GM12878 (cell line): ENCODE results near the gene RASGRF2. TPM values are rescaled to one million over a fixed set of nuclear protein-coding genes. Genes with fewer than 3 reads are reported as not detected.

ENCODE experiments used
- ATAC-seq: fragments of 200-7000 bp; cut with Tn5 transposase; 3 replicates; pipeline ENCODE4 v1.9.1; 2020; ENCODE audit warnings: mild to moderate bottlenecking, moderate library complexity
- BruUV-seq: library from RNA; stranded (reverse); fragments of 400-500 nt; replicated peaks from 2 replicates; lab custom pipeline; 2021; lab: Mats Ljungman, UMichigan
- CTCF ChIA-PET: fragments of 300-600 bp; sonication (Branson Sonifier 250); formaldehyde crosslinking; extraction: SDS; loops from one replicate; lab custom pipeline; 2021; ENCODE audit warnings: inconsistent platforms; lab: Yijun Ruan, JAX
- POLR2A ChIA-PET: fragments of 350-600 bp; formaldehyde crosslinking; extraction: SDS; loops from one replicate; lab custom pipeline; 2021; ENCODE audit warnings: inconsistent platforms; lab: Charles Lee
- RAD21 ChIA-PET: fragments of 300-600 bp; sonication (Branson Sonifier 250); formaldehyde crosslinking; loops from one replicate; lab custom pipeline; 2023; ENCODE audit warnings: antibody characterized with exemption; ENCODE audit not compliant: unreplicated experiment; lab: Charles Lee
- SMC1A ChIA-PET: fragments of 300-600 bp; sonication (Branson Sonifier 250); formaldehyde crosslinking; loops from one replicate; lab custom pipeline; 2023; ENCODE audit not compliant: unreplicated experiment, uncharacterized antibody; lab: Charles Lee
- DNase-seq: peaks from one replicate; pipeline ENCODE4 v3.0.0-alpha.2; 2011; ENCODE audit warnings: low read depth, low spot score
- FAIRE-seq: peaks from 3 replicates; lab custom pipeline; 2011; peaks lifted over from hg19 to GRCh38; lab: Jason Lieb, UNC
- H2AFZ ChIP-seq: 2 replicates; pipeline ENCODE4 v1.6.0; 2011; ENCODE audit warnings: low read depth, low read length, control low read depth; ENCODE audit not compliant: control insufficient read depth
- H3K27ac ChIP-seq: 2 replicates; pipeline ENCODE4 v1.5.1; 2011; ENCODE audit warnings: control low read depth; ENCODE audit not compliant: control insufficient read depth, insufficient read depth
- H3K27me3 ChIP-seq, 2 experiments: replicated peaks in 1 of 2; 2 replicates each; pipeline versions ENCODE4 v1.6.0 to v1.6.1; 2011; ENCODE audit warnings: low read length in 1 of 2; ENCODE audit not compliant: control insufficient read depth in 2 of 2, insufficient read depth in 2 of 2
- H3K36me3 ChIP-seq, 2 experiments: 2 replicates each; pipeline ENCODE4 v1.5.1; 2011; ENCODE audit warnings: low read length in 1 of 2; ENCODE audit not compliant: control insufficient read depth in 2 of 2, insufficient read depth in 2 of 2
- H3K4me1 ChIP-seq: 2 replicates; pipeline ENCODE4 v1.6.1; 2011; ENCODE audit warnings: mild to moderate bottlenecking, low read length, moderate library complexity, mixed read lengths; ENCODE audit not compliant: control insufficient read depth, insufficient read depth
- H3K4me2 ChIP-seq: 2 replicates; pipeline ENCODE4 v1.6.0; 2011; ENCODE audit warnings: control low read depth; ENCODE audit not compliant: control insufficient read depth, insufficient read depth
- H3K4me3 ChIP-seq: fragments of 200-600 bp; sonication (generic); 2 replicates; pipeline ENCODE4 v1.5.1; 2016
- H3K79me2 ChIP-seq: 2 replicates; pipeline ENCODE4 v1.6.0; 2011; ENCODE audit warnings: low read length; ENCODE audit not compliant: control insufficient read depth, insufficient read depth
- H3K9ac ChIP-seq: 2 replicates; pipeline ENCODE4 v1.8.0; 2011; ENCODE audit warnings: low read length, control low read depth, mixed read lengths; ENCODE audit not compliant: control insufficient read depth, insufficient read depth
- H3K9me3 ChIP-seq: replicated peaks from 3 replicates; pipeline ENCODE4 v1.5.1; 2011; ENCODE audit warnings: mild to moderate bottlenecking, low read length; ENCODE audit not compliant: control insufficient read depth, insufficient read depth
- H4K20me1 ChIP-seq: 2 replicates; pipeline ENCODE4 v1.6.0; 2011; ENCODE audit not compliant: control insufficient read depth, insufficient read depth
- BCL11A ChIP-seq: IDR thresholded peaks from 2 replicates; pipeline ENCODE4 v1.6.1; 2011; ENCODE audit warnings: low read depth, low read length
- ETV6 ChIP-seq, 2 experiments: fragments of 450-650 bp in 1 of 2; IDR thresholded peaks in 1 of 2; conservative IDR thresholded peaks in 1 of 2; 2 replicates each; pipeline ENCODE4 v1.6.1; 2014; ENCODE audit warnings: antibody characterized with exemption in 1 of 2, borderline replicate concordance in 1 of 2, low read depth in 1 of 2, mild to moderate bottlenecking in 1 of 2, moderate library complexity in 1 of 2
- EZH2 ChIP-seq: IDR thresholded peaks from 2 replicates; pipeline ENCODE4 v1.6.1; 2012; ENCODE audit warnings: low read depth, mild to moderate bottlenecking, control low read depth, inconsistent platforms, low read length, borderline replicate concordance; ENCODE audit not compliant: control insufficient read depth
- HSF1 ChIP-seq: fragments of 150-350 bp; IDR thresholded peaks from 2 replicates; pipeline ENCODE4 v1.6.1; 2014; ENCODE audit warnings: mild to moderate bottlenecking, low read depth, low read length
- IKZF1 ChIP-seq: fragments of 450-650 bp; conservative IDR thresholded peaks from 2 replicates; pipeline ENCODE4 v1.6.1; 2017; ENCODE audit warnings: antibody characterized with exemption, mild to moderate bottlenecking
- KLF5 ChIP-seq: fragments of 450-650 bp; IDR thresholded peaks from 2 replicates; pipeline ENCODE4 v1.6.1; 2014; ENCODE audit warnings: mild to moderate bottlenecking; ENCODE audit not compliant: partially characterized antibody
- MXI1 ChIP-seq: fragments of 150-350 bp; IDR thresholded peaks from 2 replicates; pipeline ENCODE4 v1.6.1; 2011; ENCODE audit warnings: low read depth, mild to moderate bottlenecking, inconsistent platforms, low read length, improper control_type of control experiment
- PBX3 ChIP-seq: IDR thresholded peaks from 2 replicates; pipeline ENCODE4 v1.6.1; 2011; ENCODE audit warnings: mild to moderate bottlenecking, low read depth, low read length, moderate library complexity; ENCODE audit not compliant: insufficient replicate concordance
- POLR2A ChIP-seq: IDR thresholded peaks from 2 replicates; pipeline ENCODE4 v1.6.1; 2011; ENCODE audit warnings: low read depth, mild to moderate bottlenecking, low read length
- RELB ChIP-seq: fragments of 450-650 bp; IDR thresholded peaks from 2 replicates; pipeline ENCODE4 v1.6.1; 2017; ENCODE audit warnings: low read depth, mild to moderate bottlenecking, moderate library complexity
- STAT3 ChIP-seq: IDR thresholded peaks from 2 replicates; pipeline ENCODE4 v1.6.1; 2011; ENCODE audit warnings: low read depth, low read length, improper control_type of control experiment
- SUPT20H ChIP-seq: IDR thresholded peaks from 2 replicates; pipeline ENCODE4 v1.6.1; 2011; ENCODE audit warnings: low read depth, mild to moderate bottlenecking, low read length, moderate library complexity, borderline replicate concordance; ENCODE audit not compliant: control insufficient read depth
- TCF3 ChIP-seq: IDR thresholded peaks from 2 replicates; pipeline ENCODE4 v1.6.1; 2012; ENCODE audit warnings: low read depth, mild to moderate bottlenecking, low read length, borderline replicate concordance; ENCODE audit not compliant: insufficient read depth
- ZBTB4 ChIP-seq: fragments of 450-650 bp; formaldehyde crosslinking; IDR thresholded peaks from 2 replicates; pipeline ENCODE4 v1.4.0; 2022; ENCODE audit warnings: mild to moderate bottlenecking, moderate library complexity
- ZNF207 ChIP-seq: fragments of 450-650 bp; IDR thresholded peaks from 2 replicates; pipeline ENCODE4 v1.6.1; 2014; ENCODE audit warnings: antibody characterized with exemption, mild to moderate bottlenecking, borderline replicate concordance
- WGBS: methylation state at CpG from one replicate; pipeline ENCODE4 v1.1.6; 2016; ENCODE audit warnings: low lambda C conversion rate; ENCODE audit not compliant: insufficient replicate concordance, insufficient coverage; ENCODE audit errors: missing lambda C conversion rate; 5-methylcytosine and 5-hydroxymethylcytosine counted together
- in situ Hi-C: fragments of 300-500 bp; cut with MboI; formaldehyde crosslinking; loops from 9 replicates; pipeline ENCODE4 v1.14.3; 2018; ENCODE audit warnings: mixed read lengths
- intact Hi-C: fragments of 100-400 bp; cut with micrococcal nuclease; formaldehyde crosslinking; loops from one replicate; pipeline ENCODE4 v1.14.2; 2022; ENCODE audit not compliant: unreplicated experiment
- polyA plus RNA-seq, 11 experiments: library from polyadenylated mRNA; depleted of rRNA in 4 of 11; unstranded in 6 of 11; stranded (reverse) in 5 of 11; fragments of >200 nt; fragmentation: Nextera tagmentation in 4 of 11; fragmentation: Illumina TruSeq in 1 of 11; extraction: Ambion mirVana in 4 of 11; extraction: Trizol in 1 of 11; gene quantifications; 1 replicate in 1 of 11; 2 replicates in 10 of 11; pipeline versions ENCODE4 v1.2.1 to v1.2.3, GENCODE V29; 2011 to 2016; ENCODE audit warnings: inconsistent platforms in 2 of 11, missing spikeins in 2 of 11, low read depth in 1 of 11
- total RNA-seq, 4 experiments: library from RNA; depleted of rRNA in 3 of 4; stranded (reverse); fragments of >200 nt in 3 of 4; fragmentation: Illumina TruSeq in 1 of 4; extraction: Trizol in 1 of 4; gene quantifications; 2 replicates each; pipeline versions ENCODE4 v1.2.1 to v1.2.3, GENCODE V29; 2013 to 2021

Gene RASGRF2
- total and polyA plus RNA-seq, 10 of the 15 experiments (the other 5 are each of a cell fraction or from before 2014, with no cell fraction given), result 0.05 to 0.24 (median 0.07) TPM

- TF ChIP-seq ZNF207, result no peak
- TF ChIP-seq PBX3, result no peak
Observed at GRCh38 chr5:81075041-81075440, 114.9 kb downstream of the RASGRF2 start (continued).

GRCh38 chr5:81077105-81077504 lies 116.9 kb downstream of the RASGRF2 start:
- WGBS, result 6% methylated on average over 2 of the region's 2 CpGs
- no peaks in the 10 kb centered on the region for H3K4me1 ChIP-seq
- H3K27ac ChIP-seq, result no peak overlapping the region
- no peak for DNase-seq
- in situ Hi-C loops (no loop called here), intact Hi-C loops (no loop called here)
- no peaks in the 10 kb centered on the region for H4K20me1 ChIP-seq
- ChIA-PET RAD21 (no interaction called here), SMC1A (interaction anchor here (0.9 kb wide), 1 partner anchor 140 kb away, joined by 4 read pairs; no protein-coding TSS in a partner anchor), CTCF (interaction anchor here (1.2 kb wide), 1 partner anchor 13 kb away, joined by 3 read pairs; no protein-coding TSS in a partner anchor), POLR2A (no interaction called here)
- no peak for FAIRE-seq
- no peak overlapping the region for H3K9ac ChIP-seq
- no peak overlapping the region for H3K4me3 ChIP-seq
- ATAC-seq, result no peak
- no peaks in the 10 kb centered on the region; the same call in 2 of the 3 replicates for H3K9me3 ChIP-seq
- no peak overlapping the region for H2AFZ ChIP-seq
- no peaks in the 10 kb centered on the region for H3K79me2 ChIP-seq
- H3K4me2 ChIP-seq, result no peak overlapping the region
- 0 out of 4 replicates have a peak, but pooled peaks cover 0 to 2% of the 10 kb centered on the region in 2 experiments for H3K27me3 ChIP-seq
- no peaks in the 10 kb centered on the region for H3K36me3 ChIP-seq
- BruUV-seq, result no TSS peak
- no peak for TF ChIP-seq HSF1
- TF ChIP-seq POLR2A, result no peak
- no peak for TF ChIP-seq STAT3
- TF ChIP-seq IKZF1, result no peak
- TF ChIP-seq TCF3, result no peak
- no peak for TF ChIP-seq KLF5
- TF ChIP-seq RELB, result no peak
- TF ChIP-seq BCL11A, result no peak
- no peak for TF ChIP-seq SUPT20H
- TF ChIP-seq EZH2, result no peak
- TF ChIP-seq MXI1, result no peak
- TF ChIP-seq ZBTB4 (CRISPR knock-in tag), result no peak
- TF ChIP-seq ETV6 (conservative IDR thresholded peaks at IDR 0.05 in 1 of 2, IDR thresholded peaks at IDR 0.05 in 1 of 2; ENCODE audit: borderline replicate concordance in 1 of 2, low read depth in 1 of 2), result no peak
